Left ventricle myocardium inferior (tissue), 1 donor: ENCODE data around the gene BASP1. TPM values are rescaled to one million over a fixed set of nuclear protein-coding genes. Genes with fewer than 3 reads are reported as not detected.

Experiments
- DNase-seq: peaks from one replicate; pipeline ENCODE4 v3.0.0-alpha.2; 2020
- H3K27ac ChIP-seq: fragments of 200-600 bp; replicated peaks from 2 replicates; pipeline ENCODE4 v1.8.0; 2021
- H3K27me3 ChIP-seq: fragments of 200-600 bp; 2 replicates; pipeline ENCODE4 v1.8.0; 2021; ENCODE audit warnings: low read depth
- H3K36me3 ChIP-seq: fragments of 200-600 bp; 2 replicates; pipeline ENCODE4 v1.8.0; 2021
- H3K4me1 ChIP-seq: fragments of 200-600 bp; 2 replicates; pipeline ENCODE4 v1.8.0; 2021
- H3K4me3 ChIP-seq: fragments of 200-600 bp; 2 replicates; pipeline ENCODE4 v1.8.0; 2021; ENCODE audit warnings: mild to moderate bottlenecking, moderate library complexity
- H3K9me3 ChIP-seq: fragments of 200-600 bp; replicated peaks from 2 replicates; pipeline ENCODE4 v1.8.0; 2021
- intact Hi-C: fragments of 100-400 bp; cut with micrococcal nuclease; formaldehyde crosslinking; loops from one replicate; pipeline ENCODE4 v1.11.0; 2022
- total RNA-seq: library from RNA; stranded (reverse); fragmentation: NEBNext Ultra II Directional; extraction: Animal tissue kit (Norgen Biotek cat#: 25700); gene quantifications from one replicate; pipeline ENCODE4 v1.2.1, GENCODE V29; 2021
- TF ChIP-seq, protein P1 (sequence below): fragments of 200-600 bp; IDR thresholded peaks from 2 replicates; pipeline ENCODE4 v1.8.0; 2021; ENCODE audit warnings: antibody characterized with exemption, mild to moderate bottlenecking, borderline replicate concordance
- donor health status: DM: no; HTN: yes; CAD: no; lungs with severe emphysema.

The BASP1 gene
- total RNA-seq, 1 donor from 2014 or later = 3.7 TPM

DNA sequence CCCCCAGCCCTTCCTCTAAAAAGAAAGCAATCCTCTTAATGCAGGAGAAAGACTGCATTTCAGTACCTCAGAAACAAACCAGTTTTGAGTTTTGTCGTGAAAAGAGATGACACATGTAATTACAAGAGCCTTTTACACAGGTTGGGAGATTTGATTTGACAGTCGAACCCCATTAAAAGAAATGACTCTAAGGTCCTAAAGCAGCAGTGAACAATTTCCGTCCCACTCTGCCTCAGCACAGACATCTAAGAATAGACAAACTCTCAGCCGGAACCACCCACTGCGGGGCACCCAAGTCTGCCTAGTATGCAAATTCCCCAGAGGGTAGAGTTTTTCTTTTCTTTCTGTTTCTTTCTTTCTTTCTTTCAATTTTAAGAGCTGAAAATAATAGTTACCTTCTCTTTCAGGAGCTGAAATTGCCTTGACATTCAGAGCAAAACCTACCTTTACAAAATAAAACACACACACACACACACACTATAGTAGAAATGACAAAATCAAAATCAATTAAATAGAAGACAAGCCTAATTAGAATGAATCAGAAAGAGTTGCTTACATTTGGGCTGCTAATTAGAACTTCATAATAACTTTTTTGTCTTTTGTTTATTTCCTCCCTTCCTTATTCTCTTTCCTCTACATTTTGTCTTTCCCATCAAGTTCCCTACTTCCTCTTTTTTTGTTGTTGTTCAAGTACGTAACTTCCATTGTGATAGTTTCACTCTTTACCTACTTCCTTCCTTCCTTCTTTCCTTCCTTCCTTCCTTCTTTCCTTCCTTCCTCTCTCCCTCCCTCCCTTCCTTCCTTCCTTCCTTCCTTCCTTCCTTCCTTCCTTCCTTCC lies 65.1 kb downstream of the BASP1 start:
- TF ChIP-seq, protein P1, sequence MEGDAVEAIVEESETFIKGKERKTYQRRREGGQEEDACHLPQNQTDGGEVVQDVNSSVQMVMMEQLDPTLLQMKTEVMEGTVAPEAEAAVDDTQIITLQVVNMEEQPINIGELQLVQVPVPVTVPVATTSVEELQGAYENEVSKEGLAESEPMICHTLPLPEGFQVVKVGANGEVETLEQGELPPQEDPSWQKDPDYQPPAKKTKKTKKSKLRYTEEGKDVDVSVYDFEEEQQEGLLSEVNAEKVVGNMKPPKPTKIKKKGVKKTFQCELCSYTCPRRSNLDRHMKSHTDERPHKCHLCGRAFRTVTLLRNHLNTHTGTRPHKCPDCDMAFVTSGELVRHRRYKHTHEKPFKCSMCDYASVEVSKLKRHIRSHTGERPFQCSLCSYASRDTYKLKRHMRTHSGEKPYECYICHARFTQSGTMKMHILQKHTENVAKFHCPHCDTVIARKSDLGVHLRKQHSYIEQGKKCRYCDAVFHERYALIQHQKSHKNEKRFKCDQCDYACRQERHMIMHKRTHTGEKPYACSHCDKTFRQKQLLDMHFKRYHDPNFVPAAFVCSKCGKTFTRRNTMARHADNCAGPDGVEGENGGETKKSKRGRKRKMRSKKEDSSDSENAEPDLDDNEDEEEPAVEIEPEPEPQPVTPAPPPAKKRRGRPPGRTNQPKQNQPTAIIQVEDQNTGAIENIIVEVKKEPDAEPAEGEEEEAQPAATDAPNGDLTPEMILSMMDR = no peak
- DNase-seq = no peak
- Histone ChIP-seq H3K4me3 (no peak overlapping the region), H3K27ac (no peak overlapping the region), H3K4me1 (no peaks in the 10 kb centered on the region), H3K36me3 (no peaks in the 10 kb centered on the region), H3K9me3 (no peaks in the 10 kb centered on the region), H3K27me3 (peaks cover 3% of the 10 kb centered on the region)
- intact Hi-C loops = no loop called here

DNA sequence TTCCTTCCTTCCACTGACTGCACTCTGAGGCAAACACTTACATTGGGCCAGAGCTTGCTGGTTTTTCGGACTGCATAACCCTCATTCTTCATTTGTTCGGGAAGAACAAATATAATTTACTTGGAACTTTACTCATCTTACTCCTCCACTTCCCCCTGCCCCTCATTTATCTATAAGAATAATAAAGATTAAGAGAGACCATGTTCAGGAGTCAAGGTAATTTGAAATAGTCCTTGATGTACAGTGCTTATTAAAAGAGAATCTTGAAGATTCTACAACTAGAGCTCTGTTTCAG lies 65.6 kb downstream of the BASP1 start:
- DNase-seq = no peak
- Histone ChIP-seq H3K36me3 (no peaks in the 10 kb centered on the region), H3K27me3 (peaks cover 3% of the 10 kb centered on the region), H3K4me3 (no peak overlapping the region), H3K4me1 (no peaks in the 10 kb centered on the region), H3K9me3 (no peaks in the 10 kb centered on the region), H3K27ac (no peak overlapping the region)
- TF ChIP-seq, protein P1 = no peak
- intact Hi-C loops = no loop called here

DNA sequence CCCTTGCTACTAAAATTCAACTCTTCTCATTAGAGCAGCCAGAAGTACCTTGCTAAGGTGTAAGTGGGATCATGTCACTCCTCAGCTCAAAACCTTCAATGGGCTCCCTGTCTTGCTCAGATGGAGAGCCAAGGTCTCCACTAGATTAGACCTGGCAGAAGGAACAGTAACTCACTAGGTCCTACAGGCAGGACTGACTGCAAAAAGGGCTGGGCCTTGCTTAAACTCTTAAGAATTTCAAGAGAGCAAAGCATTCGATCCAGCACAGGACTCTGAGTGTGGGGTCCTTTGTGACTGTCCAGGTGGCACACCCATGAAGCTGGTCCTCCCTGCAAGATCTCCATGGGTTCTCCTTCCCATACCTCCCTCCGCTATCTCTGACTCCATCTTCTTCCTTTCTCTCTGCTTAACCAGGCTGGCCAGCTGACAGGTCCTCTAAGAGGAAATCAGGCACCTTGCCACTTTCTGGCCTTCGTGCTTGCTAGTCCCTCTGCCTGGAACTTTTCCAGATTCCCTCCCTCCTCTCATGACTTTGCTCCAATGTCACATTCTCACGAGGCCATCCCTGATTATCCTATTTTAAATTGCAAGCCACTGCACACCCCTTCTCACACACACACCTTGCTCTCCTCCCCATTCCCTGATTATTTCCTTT lies 70.2 kb downstream of the BASP1 start:
- no peaks in the 10 kb centered on the region for H3K9me3 ChIP-seq
- no peak for DNase-seq
- no peaks in the 10 kb centered on the region for H3K4me1 ChIP-seq
- no peaks in the 10 kb centered on the region for H3K27me3 ChIP-seq
- H3K36me3 ChIP-seq = no peaks in the 10 kb centered on the region
- no peak overlapping the region for H3K27ac ChIP-seq
- intact Hi-C loops = no loop called here
- H3K4me3 ChIP-seq = no peak overlapping the region
- TF ChIP-seq, protein P1 = no peak

DNA sequence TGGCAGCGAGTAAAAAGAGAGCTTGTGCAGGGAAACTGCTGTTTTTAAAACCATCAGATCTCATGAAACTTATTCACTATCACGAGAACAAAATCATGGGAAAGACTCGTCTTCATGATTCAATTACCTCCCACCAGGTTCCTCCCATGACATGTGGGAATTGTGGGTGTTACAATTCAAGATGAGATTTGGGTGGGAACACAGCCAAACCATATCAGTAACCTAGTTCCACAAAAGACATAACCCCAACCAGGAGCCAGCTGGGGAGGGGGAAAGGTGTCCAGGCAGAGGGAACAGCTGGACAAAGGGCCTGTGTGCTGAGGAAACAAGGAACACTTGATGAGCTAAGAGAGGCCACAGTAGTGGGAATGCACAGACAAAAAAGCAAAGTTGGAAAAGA lies 71.1 kb downstream of the BASP1 start:
- Histone ChIP-seq H3K27ac (no peak overlapping the region), H3K27me3 (no peaks in the 10 kb centered on the region), H3K9me3 (no peaks in the 10 kb centered on the region), H3K4me1 (no peaks in the 10 kb centered on the region), H3K4me3 (no peak overlapping the region), H3K36me3 (no peaks in the 10 kb centered on the region)
- no peak for DNase-seq
- TF ChIP-seq, protein P1 = no peak
- intact Hi-C loops = no loop called here

DNA sequence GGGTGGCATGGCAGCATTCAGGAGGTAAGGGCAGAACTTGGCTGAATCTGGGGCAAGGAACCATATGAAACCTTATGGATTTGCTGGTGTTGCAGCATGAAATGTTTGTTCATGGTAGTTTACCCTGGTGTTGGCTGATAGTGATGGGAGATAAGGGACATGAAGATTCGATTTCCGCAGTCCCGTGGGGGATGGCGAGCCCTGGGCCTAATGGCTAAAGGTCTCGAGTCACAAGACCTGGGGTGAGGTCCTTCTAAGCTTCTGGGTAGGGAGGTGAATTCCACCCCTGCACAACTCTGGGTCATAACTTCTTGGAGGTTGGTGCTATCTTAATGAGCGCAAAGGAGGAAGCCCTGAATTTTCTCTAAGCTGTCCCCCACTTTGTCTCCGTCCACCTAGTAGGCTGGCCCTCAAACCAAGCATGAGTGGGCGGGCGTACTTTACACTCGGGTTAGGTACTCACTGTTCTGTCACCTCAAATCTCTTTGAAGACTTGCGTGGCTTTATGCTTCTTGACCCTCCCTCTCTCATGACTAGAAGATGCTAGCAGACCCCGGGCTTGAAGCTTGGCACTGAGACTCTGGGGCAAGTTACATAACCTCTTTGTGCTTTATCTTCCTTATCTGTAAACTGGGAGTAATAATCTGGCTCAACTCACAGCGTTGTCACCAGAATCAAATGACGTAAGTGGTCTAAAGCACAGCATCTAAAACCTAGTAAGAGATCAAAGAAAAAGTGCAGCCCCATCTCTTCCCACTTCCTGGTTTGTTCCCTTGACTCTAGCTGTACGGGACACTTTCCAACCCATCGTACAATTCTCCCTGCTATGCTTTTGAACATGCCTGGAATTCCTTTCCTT lies 72.5 kb downstream of the BASP1 start:
- no peaks in the 10 kb centered on the region for H3K36me3 ChIP-seq
- intact Hi-C loops = no loop called here
- no peak for DNase-seq

More for the DNA sequence above, 72.5 kb downstream of the BASP1 start:
- no peak overlapping the region for H3K4me3 ChIP-seq
- H3K4me1 ChIP-seq = no peaks in the 10 kb centered on the region
- TF ChIP-seq, protein P1 = no peak
- H3K27me3 ChIP-seq = no peaks in the 10 kb centered on the region
- no peak overlapping the region for H3K27ac ChIP-seq
- H3K9me3 ChIP-seq = no peaks in the 10 kb centered on the region
